Stimulated activated effector memory CD8-positive, alpha-beta T cell treated with anti-CD3 and anti-CD28 coated beads, Interleukin-12 subunit alpha, Interleukin-12 subunit beta, amount 100 ng/mL, for 72 hours (primary cell): Measurements from ENCODE around the gene ROS1.
"Not testable (repeated sequence)": the region's sequence is repeated elsewhere in the genome, so short reads cannot be mapped to it uniquely, and the experiment has no call there.

Source experiments
- ATAC-seq: fragments of 150-1000 bp; cut with Tn5 transposase; 2 replicates; pipeline ENCODE4 v1.10.0; 2021
- DNase-seq, 2 donors: peaks; one replicate each; pipeline ENCODE4 v3.0.0; 2021 to 2022; ENCODE audit warnings: low spot score in 2 of 2
- H3K27ac Mint-ChIP-seq: one replicate; pipeline ENCODE4 v1.8.0; 2022; ENCODE audit warnings: mild to moderate bottlenecking, mixed read lengths
- H3K36me3 Mint-ChIP-seq: one replicate; pipeline ENCODE4 v1.8.0; 2022; ENCODE audit warnings: mild to moderate bottlenecking, mixed read lengths
- H3K4me1 Mint-ChIP-seq: one replicate; pipeline ENCODE4 v1.8.0; 2022; ENCODE audit warnings: mixed read lengths
- H3K4me3 Mint-ChIP-seq: one replicate; pipeline ENCODE4 v1.8.0; 2022; ENCODE audit warnings: mild to moderate bottlenecking, mixed read lengths
- H3K9me3 Mint-ChIP-seq: one replicate; pipeline ENCODE4 v1.8.0; 2022; ENCODE audit warnings: mixed read lengths

ROS1 gene

GRCh38 chr6:117425431-117426153 lies at the start of gene ROS1:
TSS of gene ROS1 (minus strand) at chr6:117425942. CDS start at chr6:117425656, 286 bp downstream.
- no peak for DNase-seq
- no peak within 1 kb of the TSS for H3K27ac Mint-ChIP-seq
- no peaks in the 10 kb centered on the region for H3K36me3 Mint-ChIP-seq
- no peak for ATAC-seq
- H3K4me1 Mint-ChIP-seq, result no peaks in the 10 kb centered on the region
- no peaks in the 10 kb centered on the region for H3K9me3 Mint-ChIP-seq
- no peak within 1 kb of the TSS for H3K4me3 Mint-ChIP-seq

GRCh38 chr6:117473401-117473800 lies 47.7 kb upstream of the ROS1 start:
- peaks cover 22% of the 10 kb centered on the region for H3K4me1 Mint-ChIP-seq
- ATAC-seq (no peak), DNase-seq (no peak)
- H3K36me3 Mint-ChIP-seq, result no peaks in the 10 kb centered on the region
- no peaks in the 10 kb centered on the region for H3K9me3 Mint-ChIP-seq
- H3K27ac Mint-ChIP-seq, result no peak overlapping the region
- H3K4me3 Mint-ChIP-seq, result no peak overlapping the region

GRCh38 chr6:117472667-117473066 lies 46.9 kb upstream of the ROS1 start:
- H3K27ac Mint-ChIP-seq, result no peak overlapping the region
- H3K36me3 Mint-ChIP-seq, result no peaks in the 10 kb centered on the region
- no peak overlapping the region for H3K4me3 Mint-ChIP-seq
- ATAC-seq (no peak), DNase-seq (no peak)
- peaks cover 17% of the 10 kb centered on the region for H3K4me1 Mint-ChIP-seq
- no peaks in the 10 kb centered on the region for H3K9me3 Mint-ChIP-seq

GRCh38 chr6:117469791-117470190 lies 44.0 kb upstream of the ROS1 start:
- DNase-seq, result no peak
- Mint-ChIP-seq H3K4me1 (peaks cover 35% of the 10 kb centered on the region), H3K36me3 (no peaks in the 10 kb centered on the region), H3K4me3 (no peak overlapping the region), H3K27ac (no peak overlapping the region), H3K9me3 (no peaks in the 10 kb centered on the region)
- ATAC-seq, result peak; percentile 45

GRCh38 chr6:117469356-117469755 lies 43.6 kb upstream of the ROS1 start:
- Mint-ChIP-seq H3K4me3 (no peak overlapping the region), H3K27ac (no peak overlapping the region), H3K36me3 (no peaks in the 10 kb centered on the region), H3K4me1 (peaks cover 39% of the 10 kb centered on the region), H3K9me3 (no peaks in the 10 kb centered on the region)
- DNase-seq (no peak), ATAC-seq (peak; percentile 51)

GRCh38 chr6:117468527-117468926 lies 42.8 kb upstream of the ROS1 start:
- not testable (repeated sequence) for ATAC-seq, H3K27ac Mint-ChIP-seq
- peaks cover 47% of the 10 kb centered on the region for H3K4me1 Mint-ChIP-seq

GRCh38 chr6:117467876-117468275 lies 42.1 kb upstream of the ROS1 start:
- Mint-ChIP-seq H3K4me3 (no peak overlapping the region), H3K36me3 (no peaks in the 10 kb centered on the region), H3K9me3 (no peaks in the 10 kb centered on the region), H3K4me1 (peaks cover 49% of the 10 kb centered on the region), H3K27ac (no peak overlapping the region)
- no peak for ATAC-seq
- no peak for DNase-seq

More at GRCh38 chr6:117468527-117468926, 42.8 kb upstream of the ROS1 start:
- not testable (repeated sequence) for H3K9me3 Mint-ChIP-seq, DNase-seq, H3K4me3 Mint-ChIP-seq, H3K36me3 Mint-ChIP-seq

GRCh38 chr6:117465691-117466090 lies 39.9 kb upstream of the ROS1 start:
- H3K36me3 Mint-ChIP-seq, result no peaks in the 10 kb centered on the region
- DNase-seq (no peak), ATAC-seq (peak; percentile 45)
- H3K4me3 Mint-ChIP-seq, result no peak overlapping the region
- no peaks in the 10 kb centered on the region for H3K9me3 Mint-ChIP-seq
- H3K4me1 Mint-ChIP-seq, result peaks cover 45% of the 10 kb centered on the region
- peak overlapping the region; percentile 57 for H3K27ac Mint-ChIP-seq

- no peaks in the 10 kb centered on the region for H3K9me3 Mint-ChIP-seq
- DNase-seq (no peak), ATAC-seq (no peak)
- peak overlapping the region; percentile 61 for H3K4me3 Mint-ChIP-seq
- no peaks in the 10 kb centered on the region for H3K36me3 Mint-ChIP-seq
- H3K27ac Mint-ChIP-seq, result peak overlapping the region; percentile 7
- peaks cover 43% of the 10 kb centered on the region for H3K4me1 Mint-ChIP-seq
Measured at GRCh38 chr6:117464700-117465099, 39.0 kb upstream of the ROS1 start.

- no peaks in the 10 kb centered on the region for H3K36me3 Mint-ChIP-seq
- peak overlapping the region; percentile 7 for H3K27ac Mint-ChIP-seq
- DNase-seq (no peak), ATAC-seq (peak; percentile 97)
- H3K4me3 Mint-ChIP-seq, result peak overlapping the region; percentile 61
- H3K4me1 Mint-ChIP-seq, result peaks cover 40% of the 10 kb centered on the region
- H3K9me3 Mint-ChIP-seq, result no peaks in the 10 kb centered on the region
Measured at GRCh38 chr6:117463762-117464665, 38.3 kb upstream of the ROS1 start.

GRCh38 chr6:117459204-117459944 lies 33.6 kb upstream of the ROS1 start:
- H3K4me3 Mint-ChIP-seq, result no peak overlapping the region
- no peak for DNase-seq
- no peak overlapping the region for H3K27ac Mint-ChIP-seq
- no peaks in the 10 kb centered on the region for H3K36me3 Mint-ChIP-seq
- H3K9me3 Mint-ChIP-seq, result no peaks in the 10 kb centered on the region
- ATAC-seq, result peak; percentile 35
- peaks cover 17% of the 10 kb centered on the region for H3K4me1 Mint-ChIP-seq

GRCh38 chr6:117456998-117457397 lies 31.3 kb upstream of the ROS1 start:
- DNase-seq (no peak), ATAC-seq (no peak)
- H3K36me3 Mint-ChIP-seq, result no peaks in the 10 kb centered on the region
- no peaks in the 10 kb centered on the region for H3K9me3 Mint-ChIP-seq
- H3K4me3 Mint-ChIP-seq, result no peak overlapping the region
- peaks cover 5% of the 10 kb centered on the region for H3K4me1 Mint-ChIP-seq
- H3K27ac Mint-ChIP-seq, result no peak overlapping the region

- ATAC-seq (no peak), DNase-seq (no peak)
- Mint-ChIP-seq H3K4me3 (no peak overlapping the region), H3K4me1 (peaks cover 5% of the 10 kb centered on the region), H3K36me3 (no peaks in the 10 kb centered on the region), H3K9me3 (no peaks in the 10 kb centered on the region), H3K27ac (no peak overlapping the region)
Measured at GRCh38 chr6:117456250-117456649, 30.5 kb upstream of the ROS1 start.

- Mint-ChIP-seq H3K27ac (no peak overlapping the region), H3K36me3 (no peaks in the 10 kb centered on the region), H3K9me3 (no peaks in the 10 kb centered on the region), H3K4me3 (no peak overlapping the region), H3K4me1 (no peaks in the 10 kb centered on the region)
- DNase-seq, result no peak
- ATAC-seq, result no peak
Measured at GRCh38 chr6:117451671-117452070, 25.9 kb upstream of the ROS1 start.
